RKO (cell line): ENCODE data around the gene PDK2.

Source experiments
- DNase-seq: peaks from one replicate; pipeline ENCODE4 v3.0.0-alpha.2; 2016; ENCODE audit warnings: low spot score

Gene PDK2

GRCh38 chr17:50094753-50095619, at the start of gene PDK2:
Gene PDK2, plus strand, starts transcription at chr17:50095351. Its CDS starts 85 bp downstream, at chr17:50095436.
- DNase-seq = peak; percentile 97

- DNase-seq = no peak
Measured at GRCh38 chr17:50046179-50046578, 49.0 kb upstream of the PDK2 start.

GRCh38 chr17:50046667-50047066, 48.5 kb upstream of the PDK2 start:
- DNase-seq = no peak

GRCh38 chr17:50047083-50047482, 48.1 kb upstream of the PDK2 start:
- DNase-seq = no peak

GRCh38 chr17:50047488-50048126, 47.5 kb upstream of the PDK2 start:
- DNase-seq = peak; percentile 72

- no peak for DNase-seq
Measured at GRCh38 chr17:50048146-50048720, 46.9 kb upstream of the PDK2 start.

- no peak for DNase-seq
Measured at GRCh38 chr17:50048988-50049387, 46.2 kb upstream of the PDK2 start.

- no peak for DNase-seq
Measured at GRCh38 chr17:50049636-50050035, 45.5 kb upstream of the PDK2 start.

- no peak for DNase-seq
Measured at GRCh38 chr17:50050431-50051032, 44.6 kb upstream of the PDK2 start.

GRCh38 chr17:50051082-50051576, 44.0 kb upstream of the PDK2 start:
- DNase-seq = peak; percentile 86

- DNase-seq = no peak
Measured at GRCh38 chr17:50051606-50052005, 43.5 kb upstream of the PDK2 start.

GRCh38 chr17:50052241-50052796, 42.8 kb upstream of the PDK2 start:
- DNase-seq = no peak

GRCh38 chr17:50052822-50053653, 42.1 kb upstream of the PDK2 start:
- no peak for DNase-seq

GRCh38 chr17:50053654-50053960, 41.5 kb upstream of the PDK2 start:
- DNase-seq = no peak

GRCh38 chr17:50055055-50055425, 40.1 kb upstream of the PDK2 start:
- DNase-seq = peak; percentile 56

GRCh38 chr17:50055426-50056216, 39.5 kb upstream of the PDK2 start, which contains the start of gene ITGA3:
Gene ITGA3, plus strand, starts transcription at chr17:50056110. Its CDS starts 330 bp downstream, at chr17:50056440.
- DNase-seq = peak; percentile 90

- DNase-seq = peak; percentile 75
Measured at GRCh38 chr17:50056217-50056960, 38.8 kb upstream of the PDK2 start.

GRCh38 chr17:50056961-50057330, 38.2 kb upstream of the PDK2 start:
- peak; percentile 55 for DNase-seq

- DNase-seq = no peak
Measured at GRCh38 chr17:50057521-50057991, 37.6 kb upstream of the PDK2 start.
